ENCODE measurements around the gene RNF152. TPM values are rescaled to one million over a fixed set of nuclear protein-coding genes. Genes with fewer than 3 reads are reported as not detected.

The RNF152 gene
- total RNA-seq, 4 donors from 2014 or later: 6.8 to 23.1 (median 15.9) TPM

- Histone ChIP-seq H3K4me3 (no peak overlapping the region), H3K27me3 (no peaks in the 10 kb centered on the region), H3K4me1 (no peaks in the 10 kb centered on the region), H3K36me3 (no peaks in the 10 kb centered on the region), H3K9me3 (no peaks in the 10 kb centered on the region), H3K27ac (no peak overlapping the region)
- 62 to 86% methylated on average over 3 to 4 of the region's 4 CpGs for WGBS, 2 donors
- TF ChIP-seq CTCF (IDR thresholded peaks at IDR 0.05) (no peak), POLR2A (IDR thresholded peaks at IDR 0.05) (no peak)
- no peak for DNase-seq
- intact Hi-C loops (cut with DNase I): no loop called here
Observed at GRCh38 chr18:61821748-61822147, 71.1 kb downstream of the RNF152 start.

- no peak for TF ChIP-seq POLR2A (IDR thresholded peaks at IDR 0.05)
- TF ChIP-seq CTCF (IDR thresholded peaks at IDR 0.05): no peak
- Histone ChIP-seq H3K4me3 (no peak overlapping the region), H3K4me1 (no peaks in the 10 kb centered on the region), H3K27ac (no peak overlapping the region), H3K36me3 (peaks cover 0 to 8% (median 4%) of the 10 kb centered on the region in 3 donors), H3K27me3 (no peaks in the 10 kb centered on the region), H3K9me3 (no peaks in the 10 kb centered on the region)
- WGBS, 2 donors: 64 to 85% methylated on average over 1 of the region's 1 CpG
- intact Hi-C loops (cut with DNase I): no loop called here
- DNase-seq: no peak
Observed at GRCh38 chr18:61820882-61821281, 71.9 kb downstream of the RNF152 start.

- no peak overlapping the region for H3K4me3 ChIP-seq
- peaks cover 0 to 32% (median 7%) of the 10 kb centered on the region in 3 donors for H3K36me3 ChIP-seq
- no peak for TF ChIP-seq POLR2A (IDR thresholded peaks at IDR 0.05)
- no peak for TF ChIP-seq CTCF (IDR thresholded peaks at IDR 0.05)
- H3K9me3 ChIP-seq: no peaks in the 10 kb centered on the region
- intact Hi-C loops (cut with DNase I): no loop called here
- H3K27ac ChIP-seq: no peak overlapping the region
- 71 to 86% methylated on average over 5 of the region's 5 CpGs for WGBS, 2 donors
- no peaks in the 10 kb centered on the region for H3K27me3 ChIP-seq
- DNase-seq: no peak
- H3K4me1 ChIP-seq: no peaks in the 10 kb centered on the region
Observed at GRCh38 chr18:61817086-61817485, 75.7 kb downstream of the RNF152 start.

GRCh38 chr18:61815885-61816470 lies 76.8 kb downstream of the RNF152 start:
- H3K4me1 ChIP-seq: no peaks in the 10 kb centered on the region
- DNase-seq: no peak
- TF ChIP-seq CTCF (IDR thresholded peaks at IDR 0.05) (no peak), POLR2A (IDR thresholded peaks at IDR 0.05) (no peak)
- intact Hi-C loops (cut with DNase I): no loop called here
- H3K9me3 ChIP-seq: no peaks in the 10 kb centered on the region
- no peaks in the 10 kb centered on the region for H3K27me3 ChIP-seq
- H3K36me3 ChIP-seq: peaks cover 0 to 32% (median 7%) of the 10 kb centered on the region in 3 donors
- no peak overlapping the region for H3K4me3 ChIP-seq
- WGBS, 2 donors: 98 to 99% methylated on average over 11 to 14 of the region's 29 CpGs
- H3K27ac ChIP-seq: no peak overlapping the region

- no peak for DNase-seq
- no peaks in the 10 kb centered on the region for H3K27me3 ChIP-seq
- intact Hi-C loops (cut with DNase I): no loop called here
Observed at GRCh38 chr18:61808286-61808685, 84.5 kb downstream of the RNF152 start.

More at GRCh38 chr18:61808286-61808685, 84.5 kb downstream of the RNF152 start:
- Histone ChIP-seq H3K4me3 (no peak overlapping the region), H3K9me3 (no peaks in the 10 kb centered on the region), H3K27ac (no peak overlapping the region), H3K4me1 (no peaks in the 10 kb centered on the region), H3K36me3 (no peaks in the 10 kb centered on the region)
- TF ChIP-seq POLR2A (IDR thresholded peaks at IDR 0.05) (no peak), CTCF (IDR thresholded peaks at IDR 0.05) (no peak)
- WGBS, 2 donors: 84 to 94% methylated on average over 3 of the region's 3 CpGs

Data from esophagus squamous epithelium (tissue), 5 donors.